ENCODE results near the gene CDH23. TPM values are rescaled to one million over a fixed set of nuclear protein-coding genes. Genes with fewer than 3 reads are reported as not detected.

CDH23 gene
- total RNA-seq, 2 experiments from 2014 or later: 1.6 TPM

GRCh38 chr10:71726580-71727104 lies 329.9 kb downstream of the CDH23 start:
- CTCF ChIA-PET: interaction anchor here (1.1 to 4.0 kb wide), 12 partner anchors 9 to 60 kb away, joined by 3 to 29 read pairs (median 8); partner anchors contain the start of gene VSIR
- peak overlapping the region; percentile 64 for H3K4me3 Mint-ChIP-seq
- H3K4me1 Mint-ChIP-seq (ENCODE audit: low read depth): peaks cover 84% of the 10 kb centered on the region
- no peaks in the 10 kb centered on the region for H3K9me3 Mint-ChIP-seq
- H3K27me3 Mint-ChIP-seq (ENCODE audit: low read depth): no peaks in the 10 kb centered on the region
- H3K36me3 Mint-ChIP-seq (ENCODE audit: low read depth): no peaks in the 10 kb centered on the region
- H3K27ac Mint-ChIP-seq: peak overlapping the region; percentile 98
- intact Hi-C loops (cut with micrococcal nuclease): loop anchor here (1.0 to 2.0 kb wide), 7 partner anchors 10 to 594 kb away; partner anchors contain the start of gene VSIR
- peak; percentile 55 for DNase-seq

GRCh38 chr10:71727105-71727737 lies 330.5 kb downstream of the CDH23 start:
- peak overlapping the region; percentile 64 for H3K4me3 Mint-ChIP-seq
- peaks cover 89% of the 10 kb centered on the region for H3K4me1 Mint-ChIP-seq (ENCODE audit: low read depth)
- intact Hi-C loops (cut with micrococcal nuclease): loop anchor here (1.0 to 2.0 kb wide), 3 partner anchors 9 to 594 kb away; no protein-coding TSS in a partner anchor
- H3K27me3 Mint-ChIP-seq (ENCODE audit: low read depth): no peaks in the 10 kb centered on the region
- no peaks in the 10 kb centered on the region for H3K36me3 Mint-ChIP-seq (ENCODE audit: low read depth)
- H3K9me3 Mint-ChIP-seq: no peaks in the 10 kb centered on the region
- peak overlapping the region; percentile 98 for H3K27ac Mint-ChIP-seq
- DNase-seq: peak; percentile 88
- CTCF ChIA-PET: interaction anchor here (1.2 to 4.0 kb wide), 11 partner anchors 14 to 46 kb away, joined by 3 to 29 read pairs (median 8); partner anchors contain the start of gene VSIR

GRCh38 chr10:71727738-71728737 lies 331.3 kb downstream of the CDH23 start:
- CTCF ChIA-PET: interaction anchor here (0.8 to 4.8 kb wide), 8 partner anchors 9 to 84 kb away, joined by 3 to 25 read pairs (median 4); partner anchors contain the start of gene VSIR

GRCh38 chr10:71729161-71729636 lies 332.5 kb downstream of the CDH23 start:
- peak; percentile 32 for DNase-seq
- no peaks in the 10 kb centered on the region for H3K27me3 Mint-ChIP-seq (ENCODE audit: low read depth)
- H3K27ac Mint-ChIP-seq: peak overlapping the region; percentile 98
- no peaks in the 10 kb centered on the region for H3K36me3 Mint-ChIP-seq (ENCODE audit: low read depth)
- H3K4me3 Mint-ChIP-seq: no peak overlapping the region
- intact Hi-C loops (cut with micrococcal nuclease): no loop called here
- no peaks in the 10 kb centered on the region for H3K9me3 Mint-ChIP-seq
- CTCF ChIA-PET: interaction anchor here (0.7 to 4.8 kb wide), 5 partner anchors 17 to 347 kb away, joined by 3 to 25 read pairs (median 4); partner anchors contain the start of gene VSIR
- peaks cover 95% of the 10 kb centered on the region for H3K4me1 Mint-ChIP-seq (ENCODE audit: low read depth)

More at GRCh38 chr10:71727738-71728737, 331.3 kb downstream of the CDH23 start:
- Mint-ChIP-seq H3K27ac (peak overlapping the region; percentile 98), H3K4me1 (ENCODE audit: low read depth) (peaks cover 90% of the 10 kb centered on the region), H3K4me3 (peak overlapping the region; percentile 64), H3K9me3 (no peaks in the 10 kb centered on the region), H3K27me3 (ENCODE audit: low read depth) (no peaks in the 10 kb centered on the region), H3K36me3 (ENCODE audit: low read depth) (no peaks in the 10 kb centered on the region)
- intact Hi-C loops (cut with micrococcal nuclease): loop anchor here (1.0 to 2.0 kb wide), 3 partner anchors 8 to 593 kb away; no protein-coding TSS in a partner anchor
- DNase-seq: peak; percentile 87

GRCh38 chr10:71731791-71732190 lies 335.1 kb downstream of the CDH23 start:
- H3K9me3 Mint-ChIP-seq: no peaks in the 10 kb centered on the region
- H3K36me3 Mint-ChIP-seq (ENCODE audit: low read depth): no peaks in the 10 kb centered on the region
- CTCF ChIA-PET: interaction anchor here (1.7 to 4.8 kb wide), 2 partner anchors 24 to 41 kb away, joined by 7 to 25 read pairs; partner anchors contain the start of gene VSIR
- H3K27ac Mint-ChIP-seq: peak overlapping the region; percentile 78
- DNase-seq: no peak
- intact Hi-C loops (cut with micrococcal nuclease): no loop called here
- peaks cover 95% of the 10 kb centered on the region for H3K4me1 Mint-ChIP-seq (ENCODE audit: low read depth)
- H3K4me3 Mint-ChIP-seq: no peak overlapping the region
- no peaks in the 10 kb centered on the region for H3K27me3 Mint-ChIP-seq (ENCODE audit: low read depth)

GRCh38 chr10:71734797-71735196 lies 338.1 kb downstream of the CDH23 start:
- Mint-ChIP-seq H3K4me3 (peak overlapping the region; percentile 41), H3K27me3 (ENCODE audit: low read depth) (no peaks in the 10 kb centered on the region), H3K9me3 (no peaks in the 10 kb centered on the region), H3K27ac (peak overlapping the region; percentile 98), H3K4me1 (ENCODE audit: low read depth) (peaks cover 97% of the 10 kb centered on the region), H3K36me3 (ENCODE audit: low read depth) (no peaks in the 10 kb centered on the region)
- intact Hi-C loops (cut with micrococcal nuclease): no loop called here
- DNase-seq: no peak
- CTCF ChIA-PET: interaction anchor here (1.3 to 3.6 kb wide), 5 partner anchors 9 to 29 kb away, joined by 4 to 15 read pairs (median 5); no protein-coding TSS in a partner anchor

GRCh38 chr10:71735709-71736569 lies 339.2 kb downstream of the CDH23 start:
- Mint-ChIP-seq H3K9me3 (no peaks in the 10 kb centered on the region), H3K4me3 (peak overlapping the region; percentile 57), H3K36me3 (ENCODE audit: low read depth) (no peaks in the 10 kb centered on the region), H3K27me3 (ENCODE audit: low read depth) (no peaks in the 10 kb centered on the region), H3K4me1 (ENCODE audit: low read depth) (peaks cover 99% of the 10 kb centered on the region), H3K27ac (peak overlapping the region; percentile 98)
- CTCF ChIA-PET: interaction anchor here (0.6 to 3.6 kb wide), 9 partner anchors 10 to 71 kb away, joined by 3 to 15 read pairs (median 5); partner anchors contain the start of gene C10orf105
- intact Hi-C loops (cut with micrococcal nuclease): loop anchor here (1.0 kb wide), 1 partner anchor 9 kb away; no protein-coding TSS in a partner anchor
- peak; percentile 79 for DNase-seq

- CTCF ChIA-PET: interaction anchor here (0.6 to 3.6 kb wide), 6 partner anchors 10 to 70 kb away, joined by 3 to 15 read pairs (median 4); no protein-coding TSS in a partner anchor
- Mint-ChIP-seq H3K27me3 (ENCODE audit: low read depth) (no peaks in the 10 kb centered on the region), H3K4me1 (ENCODE audit: low read depth) (peaks cover 99% of the 10 kb centered on the region), H3K4me3 (peak overlapping the region; percentile 57), H3K9me3 (no peaks in the 10 kb centered on the region), H3K27ac (peak overlapping the region; percentile 98), H3K36me3 (ENCODE audit: low read depth) (no peaks in the 10 kb centered on the region)
- no peak for DNase-seq
- intact Hi-C loops (cut with micrococcal nuclease): loop anchor here (1.0 kb wide), 1 partner anchor 9 kb away; no protein-coding TSS in a partner anchor
Measured at GRCh38 chr10:71736570-71736952, 339.8 kb downstream of the CDH23 start.

GRCh38 chr10:71737001-71737833 lies 340.5 kb downstream of the CDH23 start:
- H3K4me3 Mint-ChIP-seq: peak overlapping the region; percentile 44
- DNase-seq: peak; percentile 54
- H3K27ac Mint-ChIP-seq: peak overlapping the region; percentile 98
- H3K36me3 Mint-ChIP-seq (ENCODE audit: low read depth): peaks cover 1% of the 10 kb centered on the region
- H3K4me1 Mint-ChIP-seq (ENCODE audit: low read depth): peaks cover 99% of the 10 kb centered on the region
- H3K27me3 Mint-ChIP-seq (ENCODE audit: low read depth): no peaks in the 10 kb centered on the region
- CTCF ChIA-PET: interaction anchor here (0.7 to 3.6 kb wide), 6 partner anchors 9 to 39 kb away, joined by 3 to 15 read pairs (median 4); no protein-coding TSS in a partner anchor
- intact Hi-C loops (cut with micrococcal nuclease): loop anchor here (1.0 kb wide), 1 partner anchor 11 kb away; no protein-coding TSS in a partner anchor
- H3K9me3 Mint-ChIP-seq: no peaks in the 10 kb centered on the region

GRCh38 chr10:71737834-71738197 lies 341.1 kb downstream of the CDH23 start:
- peaks cover 99% of the 10 kb centered on the region for H3K4me1 Mint-ChIP-seq (ENCODE audit: low read depth)
- CTCF ChIA-PET: interaction anchor here (1.4 to 3.6 kb wide), 3 partner anchors 11 to 23 kb away, joined by 4 to 15 read pairs (median 6); no protein-coding TSS in a partner anchor
- DNase-seq: no peak
- peak overlapping the region; percentile 98 for H3K27ac Mint-ChIP-seq
- no peaks in the 10 kb centered on the region for H3K27me3 Mint-ChIP-seq (ENCODE audit: low read depth)
- H3K9me3 Mint-ChIP-seq: no peaks in the 10 kb centered on the region
- H3K4me3 Mint-ChIP-seq: peak overlapping the region; percentile 9
- peaks cover 5% of the 10 kb centered on the region for H3K36me3 Mint-ChIP-seq (ENCODE audit: low read depth)
- intact Hi-C loops (cut with micrococcal nuclease): loop anchor here (1.0 kb wide), 1 partner anchor 10 kb away; no protein-coding TSS in a partner anchor
